Mucosa of stomach (tissue), 1 donor: ENCODE measurements around the gene CPNE2.
"Not testable (repeated sequence)": the region's sequence is repeated elsewhere in the genome, so short reads cannot be mapped to it uniquely, and the experiment has no call there.

Source experiments
- H3K27me3 ChIP-seq: one replicate; pipeline ENCODE4 v1.7.0; 2013; ENCODE audit warnings: mild to moderate bottlenecking, low read length; ENCODE audit not compliant: control insufficient read depth, insufficient read depth
- H3K36me3 ChIP-seq: one replicate; pipeline ENCODE4 v1.7.0; 2013; ENCODE audit warnings: low read length; ENCODE audit not compliant: control insufficient read depth, insufficient read depth
- H3K4me1 ChIP-seq: one replicate; pipeline ENCODE4 v1.7.0; 2013; ENCODE audit warnings: mild to moderate bottlenecking, low read length; ENCODE audit not compliant: control insufficient read depth, insufficient read depth
- H3K4me3 ChIP-seq: one replicate; pipeline ENCODE4 v1.7.0; 2013; ENCODE audit warnings: low read length
- H3K9ac ChIP-seq: one replicate; pipeline ENCODE4 v1.7.0; 2013; ENCODE audit warnings: mild to moderate bottlenecking, low read length, moderate library complexity
- H3K9me3 ChIP-seq: one replicate; pipeline ENCODE4 v1.7.0; 2013; ENCODE audit warnings: mild to moderate bottlenecking, low read length, moderate library complexity; ENCODE audit not compliant: control insufficient read depth
- donor health status: Pancreatic carcinoma.

The CPNE2 gene

DNA sequence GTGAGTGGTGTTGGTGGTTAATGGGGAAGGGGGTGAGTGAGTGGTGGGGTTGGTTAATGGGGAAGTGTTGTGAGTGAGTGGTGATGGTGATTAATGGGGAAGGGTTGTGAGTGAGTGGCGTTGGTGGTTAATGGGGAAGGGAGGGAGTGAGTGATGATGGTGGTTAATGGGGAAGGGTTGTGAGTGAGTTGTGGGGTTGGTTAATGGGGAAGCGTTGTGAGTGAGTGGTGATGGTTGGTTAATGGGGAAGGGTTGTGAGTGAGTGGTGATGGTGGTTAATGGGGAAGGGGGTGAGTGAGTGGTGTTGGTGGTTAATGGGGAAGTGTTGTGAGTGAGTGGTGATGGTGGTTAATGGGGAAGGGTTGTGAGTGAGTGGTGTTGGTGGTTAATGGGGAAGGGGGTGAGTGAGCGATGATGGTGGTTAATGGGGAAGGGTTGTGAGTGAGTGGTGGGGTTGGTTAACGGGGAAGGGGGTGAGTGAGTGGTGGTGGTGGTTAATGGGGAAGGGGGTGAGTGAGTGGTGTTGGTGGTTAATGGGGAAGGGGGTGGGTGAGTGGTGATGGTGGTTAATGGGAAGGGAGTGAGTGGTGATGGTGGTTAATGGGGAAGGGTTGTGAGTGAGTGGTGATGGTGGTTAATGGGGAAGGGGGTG lies 21.2 kb upstream of the CPNE2 start:
- not testable (repeated sequence) for H3K9ac ChIP-seq, H3K9me3 ChIP-seq, H3K4me1 ChIP-seq, H3K27me3 ChIP-seq, H3K4me3 ChIP-seq, H3K36me3 ChIP-seq

DNA sequence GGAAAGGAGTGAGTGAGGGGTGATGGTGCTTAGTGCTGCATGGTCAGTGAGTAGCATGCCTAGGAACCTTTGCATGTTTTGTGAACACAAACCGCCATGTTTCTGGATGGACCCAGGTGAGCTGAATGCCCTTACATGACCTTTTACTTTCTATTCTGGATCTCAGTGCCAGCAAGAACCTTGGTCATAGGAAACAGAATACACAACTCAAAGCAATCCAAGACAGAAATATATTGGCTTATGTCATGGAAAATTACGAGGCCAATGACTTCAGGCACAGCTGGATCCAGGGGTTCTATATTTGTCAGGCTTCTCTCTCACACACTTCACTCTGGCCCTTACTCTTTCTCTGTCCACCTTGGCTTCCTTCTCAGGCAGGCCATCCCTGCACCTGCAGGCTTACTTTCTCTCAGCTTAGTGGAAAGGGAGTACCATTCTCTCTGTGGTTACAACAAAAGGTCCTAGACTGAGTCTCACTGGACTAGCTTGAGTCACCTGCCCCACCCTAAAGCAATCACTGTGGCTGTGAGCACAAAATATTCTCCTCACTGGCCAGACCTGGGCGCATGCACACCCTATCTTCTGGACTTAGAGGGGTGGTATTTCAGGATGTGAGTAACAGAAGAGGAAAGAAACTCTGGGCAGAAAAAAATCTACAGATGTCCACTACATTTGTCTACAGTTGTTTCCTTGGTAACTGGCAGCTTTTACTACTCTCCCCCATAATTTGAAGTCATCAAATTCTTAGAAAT lies 20.4 kb upstream of the CPNE2 start:
- Histone ChIP-seq H3K4me1 (no peaks in the 10 kb centered on the region), H3K9me3 (no peaks in the 10 kb centered on the region), H3K36me3 (no peaks in the 10 kb centered on the region), H3K9ac (no peak overlapping the region), H3K4me3 (no peak overlapping the region), H3K27me3 (no peaks in the 10 kb centered on the region)

- H3K27me3 ChIP-seq = no peaks in the 10 kb centered on the region
- H3K9ac ChIP-seq = no peak overlapping the region
- no peak overlapping the region for H3K4me3 ChIP-seq
- H3K9me3 ChIP-seq = no peaks in the 10 kb centered on the region
- H3K4me1 ChIP-seq = no peaks in the 10 kb centered on the region
- no peaks in the 10 kb centered on the region for H3K36me3 ChIP-seq
Observed at GRCh38 chr16:57072616-57073275, 19.6 kb upstream of the CPNE2 start.

DNA sequence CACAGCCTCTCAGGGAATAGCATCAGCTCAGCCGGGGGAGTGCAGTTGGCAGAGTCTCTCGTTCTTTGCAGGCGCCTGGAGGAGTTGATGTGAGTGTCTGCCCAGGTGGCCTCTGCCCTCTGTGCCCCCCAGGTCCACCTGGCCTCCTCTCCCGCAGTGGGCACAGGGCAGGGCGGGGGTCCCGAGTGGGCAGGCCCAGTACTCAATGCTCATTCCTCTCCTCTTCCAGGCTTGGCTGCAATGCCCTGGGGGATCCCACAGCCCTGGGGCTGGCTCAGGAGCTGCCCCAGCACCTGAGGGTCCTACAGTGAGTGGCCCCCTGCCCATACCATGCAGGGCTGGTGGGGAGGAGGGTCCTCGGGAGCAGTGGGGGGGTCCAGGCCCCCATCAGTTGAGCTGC lies 14.7 kb upstream of the CPNE2 start:
- Histone ChIP-seq H3K27me3 (no peaks in the 10 kb centered on the region), H3K9me3 (no peaks in the 10 kb centered on the region), H3K4me3 (no peak overlapping the region), H3K4me1 (no peaks in the 10 kb centered on the region), H3K36me3 (no peaks in the 10 kb centered on the region), H3K9ac (no peak overlapping the region)

- Histone ChIP-seq H3K4me1 (peaks cover 10% of the 10 kb centered on the region), H3K27me3 (no peaks in the 10 kb centered on the region), H3K9me3 (no peaks in the 10 kb centered on the region), H3K4me3 (no peak overlapping the region), H3K36me3 (no peaks in the 10 kb centered on the region), H3K9ac (no peak overlapping the region)
Observed at GRCh38 chr16:57081744-57082143, 10.6 kb upstream of the CPNE2 start.

DNA sequence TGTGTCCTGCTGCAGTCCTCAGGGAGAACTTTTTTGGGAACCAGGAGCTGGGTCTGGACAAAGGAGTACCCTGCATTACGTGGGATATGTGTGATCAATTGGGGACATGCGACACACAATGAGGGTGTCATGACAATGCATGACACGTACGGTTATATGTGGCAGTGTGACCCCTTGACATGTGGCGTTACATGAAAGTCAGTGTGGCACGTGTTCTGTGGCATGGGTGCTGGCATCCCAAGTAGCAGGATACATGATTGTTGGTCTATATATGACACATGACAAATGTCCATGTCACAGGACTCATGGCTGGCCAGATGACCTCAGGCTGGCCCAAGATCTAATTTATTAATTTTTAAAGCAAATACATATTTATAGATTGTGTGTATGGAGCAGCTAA lies 9.7 kb upstream of the CPNE2 start:
- H3K4me1 ChIP-seq = peaks cover 10% of the 10 kb centered on the region
- no peaks in the 10 kb centered on the region for H3K9me3 ChIP-seq
- H3K4me3 ChIP-seq = no peak overlapping the region
- H3K9ac ChIP-seq = no peak overlapping the region
- no peaks in the 10 kb centered on the region for H3K36me3 ChIP-seq
- no peaks in the 10 kb centered on the region for H3K27me3 ChIP-seq

GRCh38 chr16:57083485-57084126 lies 8.8 kb upstream of the CPNE2 start:
- Histone ChIP-seq H3K36me3 (no peaks in the 10 kb centered on the region), H3K4me3 (no peak overlapping the region), H3K27me3 (no peaks in the 10 kb centered on the region), H3K4me1 (peaks cover 10% of the 10 kb centered on the region), H3K9ac (peak overlapping the region; percentile 20), H3K9me3 (no peaks in the 10 kb centered on the region)

DNA sequence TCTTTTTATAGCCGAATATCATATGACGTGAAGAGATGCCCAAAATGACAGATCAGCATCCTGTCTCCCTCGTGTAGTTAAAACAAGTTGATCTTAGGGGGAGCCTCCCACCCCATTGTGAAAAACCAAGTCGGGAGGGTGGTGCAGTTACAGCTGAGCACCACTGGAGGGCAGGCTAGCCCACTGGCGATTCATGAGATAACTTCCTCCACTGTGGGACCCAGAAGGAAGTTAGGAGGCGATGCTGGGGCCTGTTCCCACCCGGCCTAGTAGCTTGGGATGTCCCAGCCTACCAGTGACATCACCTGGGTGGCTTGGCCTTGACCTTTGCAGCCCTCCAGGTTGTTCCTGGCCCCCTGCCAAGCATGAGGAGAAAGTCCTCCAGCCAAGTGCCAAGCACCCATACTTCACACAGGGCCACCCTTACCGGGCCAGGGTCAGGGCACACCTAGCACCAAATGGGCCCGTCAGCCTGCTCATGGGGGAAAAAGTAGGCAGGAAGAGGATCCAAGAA lies 8.1 kb upstream of the CPNE2 start:
- no peaks in the 10 kb centered on the region for H3K9me3 ChIP-seq
- no peaks in the 10 kb centered on the region for H3K36me3 ChIP-seq
- no peaks in the 10 kb centered on the region for H3K27me3 ChIP-seq
- no peak overlapping the region for H3K4me3 ChIP-seq
- peak overlapping the region; percentile 20 for H3K9ac ChIP-seq
- H3K4me1 ChIP-seq = peaks cover 10% of the 10 kb centered on the region

DNA sequence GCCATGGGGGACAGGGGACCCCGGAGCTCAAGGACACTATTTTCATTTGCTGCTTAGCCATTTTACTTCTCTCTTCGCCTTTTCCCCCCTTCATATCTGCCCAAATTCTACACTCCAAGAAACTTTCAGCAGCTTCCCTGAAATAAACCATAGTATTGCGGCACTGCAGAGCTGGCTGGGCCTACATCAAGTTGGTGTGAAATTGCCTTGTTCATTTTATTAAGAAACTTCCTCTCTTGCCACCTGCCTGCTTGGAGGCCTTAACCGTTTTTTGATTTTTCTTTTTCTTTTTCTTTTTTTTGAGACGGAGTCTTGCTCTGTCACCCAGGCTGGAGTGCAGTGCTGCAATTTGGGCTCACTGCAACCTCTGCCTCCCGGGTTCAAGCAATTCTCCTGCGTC lies 7.4 kb upstream of the CPNE2 start:
- no peak overlapping the region for H3K4me3 ChIP-seq

GRCh38 chr16:57087003-57087402 lies 5.4 kb upstream of the CPNE2 start:
- H3K36me3 ChIP-seq = no peaks in the 10 kb centered on the region
- peaks cover 17% of the 10 kb centered on the region for H3K4me1 ChIP-seq
- peaks cover 9% of the 10 kb centered on the region for H3K27me3 ChIP-seq
- H3K9me3 ChIP-seq = no peaks in the 10 kb centered on the region
- no peak overlapping the region for H3K4me3 ChIP-seq
- no peak overlapping the region for H3K9ac ChIP-seq

More for the DNA sequence above, 7.4 kb upstream of the CPNE2 start:
- Histone ChIP-seq H3K27me3 (no peaks in the 10 kb centered on the region), H3K36me3 (no peaks in the 10 kb centered on the region), H3K9me3 (no peaks in the 10 kb centered on the region), H3K9ac (no peak overlapping the region), H3K4me1 (peaks cover 10% of the 10 kb centered on the region)

GRCh38 chr16:57089406-57089805 lies 3.0 kb upstream of the CPNE2 start:
- Histone ChIP-seq H3K4me1 (peaks cover 24% of the 10 kb centered on the region), H3K4me3 (no peak overlapping the region), H3K9ac (no peak overlapping the region), H3K9me3 (no peaks in the 10 kb centered on the region), H3K27me3 (peaks cover 24% of the 10 kb centered on the region), H3K36me3 (no peaks in the 10 kb centered on the region)
